ENCODE results near the gene IRF2BP2.

The IRF2BP2 gene

DNA sequence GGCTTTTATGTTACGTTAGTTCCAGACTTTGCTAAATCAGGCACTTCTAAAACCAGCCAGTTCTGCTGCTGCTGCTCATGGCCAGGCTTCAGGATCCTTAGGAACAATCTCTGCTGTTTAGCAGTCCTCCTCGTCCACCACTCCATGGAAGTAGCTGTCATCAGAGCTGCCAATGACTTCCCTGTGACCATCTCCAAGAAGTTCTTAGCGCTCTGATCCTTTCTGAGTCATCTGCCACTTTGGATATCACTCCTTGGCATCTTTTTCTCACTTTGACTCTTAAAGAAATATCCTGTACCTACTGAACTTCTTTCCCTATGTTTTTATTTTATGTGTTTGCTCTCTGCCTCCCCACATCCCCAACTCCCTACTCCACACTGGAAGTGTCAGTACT is 14.7 kb upstream of the IRF2BP2 start:
- no peak for DNase-seq (ENCODE audit: low spot score)
- TF ChIP-seq, protein P1, sequence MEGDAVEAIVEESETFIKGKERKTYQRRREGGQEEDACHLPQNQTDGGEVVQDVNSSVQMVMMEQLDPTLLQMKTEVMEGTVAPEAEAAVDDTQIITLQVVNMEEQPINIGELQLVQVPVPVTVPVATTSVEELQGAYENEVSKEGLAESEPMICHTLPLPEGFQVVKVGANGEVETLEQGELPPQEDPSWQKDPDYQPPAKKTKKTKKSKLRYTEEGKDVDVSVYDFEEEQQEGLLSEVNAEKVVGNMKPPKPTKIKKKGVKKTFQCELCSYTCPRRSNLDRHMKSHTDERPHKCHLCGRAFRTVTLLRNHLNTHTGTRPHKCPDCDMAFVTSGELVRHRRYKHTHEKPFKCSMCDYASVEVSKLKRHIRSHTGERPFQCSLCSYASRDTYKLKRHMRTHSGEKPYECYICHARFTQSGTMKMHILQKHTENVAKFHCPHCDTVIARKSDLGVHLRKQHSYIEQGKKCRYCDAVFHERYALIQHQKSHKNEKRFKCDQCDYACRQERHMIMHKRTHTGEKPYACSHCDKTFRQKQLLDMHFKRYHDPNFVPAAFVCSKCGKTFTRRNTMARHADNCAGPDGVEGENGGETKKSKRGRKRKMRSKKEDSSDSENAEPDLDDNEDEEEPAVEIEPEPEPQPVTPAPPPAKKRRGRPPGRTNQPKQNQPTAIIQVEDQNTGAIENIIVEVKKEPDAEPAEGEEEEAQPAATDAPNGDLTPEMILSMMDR (IDR thresholded peaks at IDR 0.05; ENCODE audit: extremely low read depth, missing control alignments): no peak

DNA sequence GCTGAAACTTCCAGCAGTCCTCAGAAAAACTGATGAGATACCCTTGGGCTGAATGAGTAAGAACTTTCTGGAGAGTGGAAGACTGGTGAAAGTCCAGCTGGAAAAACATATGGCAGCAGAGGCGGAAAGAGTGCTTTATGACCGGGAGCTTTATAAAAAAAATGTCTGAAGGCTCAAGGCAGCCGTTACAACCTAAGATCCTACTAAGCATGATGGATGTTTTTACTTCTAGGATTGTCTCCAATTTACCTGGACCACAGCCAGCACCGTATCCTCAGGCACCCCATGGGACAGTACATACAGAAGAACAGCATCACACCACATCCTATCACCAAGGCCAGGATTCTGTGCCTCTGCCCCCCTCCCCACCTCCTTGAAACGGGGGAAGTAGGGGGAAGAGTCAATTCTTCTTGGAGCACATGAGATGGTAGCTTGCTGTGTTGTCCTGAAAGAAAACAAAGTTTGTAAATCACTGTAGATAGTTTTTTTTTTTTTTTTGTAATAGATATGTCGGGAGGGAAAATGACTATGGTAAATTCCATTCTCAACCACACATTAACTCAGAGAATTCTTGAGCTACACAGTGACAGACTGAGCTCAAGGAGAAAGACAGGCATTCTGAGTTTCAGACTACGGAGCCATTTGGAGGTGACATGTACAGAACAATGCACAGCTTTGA is 11.8 kb upstream of the IRF2BP2 start:
- TF ChIP-seq, protein P1 (IDR thresholded peaks at IDR 0.05; ENCODE audit: extremely low read depth, missing control alignments): no peak
- DNase-seq (ENCODE audit: low spot score): no peak

DNA sequence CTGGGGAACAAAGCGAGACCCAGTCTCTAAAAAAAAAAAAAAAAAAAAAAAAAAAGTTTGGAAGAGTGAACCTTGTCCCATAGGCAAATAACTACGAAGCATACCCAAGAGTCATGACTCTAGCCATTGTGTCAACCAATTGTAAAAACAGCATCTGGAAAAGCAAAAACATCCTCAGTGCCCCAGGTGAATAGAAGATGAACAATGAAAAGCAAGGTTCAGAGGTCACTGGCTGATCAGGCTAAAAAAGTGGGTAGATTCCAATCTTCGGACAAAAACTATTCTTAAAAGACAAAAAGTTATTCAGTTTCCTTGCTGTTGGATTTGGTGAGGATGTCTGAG is 11.1 kb upstream of the IRF2BP2 start:
- TF ChIP-seq, protein P1 (IDR thresholded peaks at IDR 0.05; ENCODE audit: extremely low read depth, missing control alignments): no peak
- DNase-seq (ENCODE audit: low spot score): no peak

DNA sequence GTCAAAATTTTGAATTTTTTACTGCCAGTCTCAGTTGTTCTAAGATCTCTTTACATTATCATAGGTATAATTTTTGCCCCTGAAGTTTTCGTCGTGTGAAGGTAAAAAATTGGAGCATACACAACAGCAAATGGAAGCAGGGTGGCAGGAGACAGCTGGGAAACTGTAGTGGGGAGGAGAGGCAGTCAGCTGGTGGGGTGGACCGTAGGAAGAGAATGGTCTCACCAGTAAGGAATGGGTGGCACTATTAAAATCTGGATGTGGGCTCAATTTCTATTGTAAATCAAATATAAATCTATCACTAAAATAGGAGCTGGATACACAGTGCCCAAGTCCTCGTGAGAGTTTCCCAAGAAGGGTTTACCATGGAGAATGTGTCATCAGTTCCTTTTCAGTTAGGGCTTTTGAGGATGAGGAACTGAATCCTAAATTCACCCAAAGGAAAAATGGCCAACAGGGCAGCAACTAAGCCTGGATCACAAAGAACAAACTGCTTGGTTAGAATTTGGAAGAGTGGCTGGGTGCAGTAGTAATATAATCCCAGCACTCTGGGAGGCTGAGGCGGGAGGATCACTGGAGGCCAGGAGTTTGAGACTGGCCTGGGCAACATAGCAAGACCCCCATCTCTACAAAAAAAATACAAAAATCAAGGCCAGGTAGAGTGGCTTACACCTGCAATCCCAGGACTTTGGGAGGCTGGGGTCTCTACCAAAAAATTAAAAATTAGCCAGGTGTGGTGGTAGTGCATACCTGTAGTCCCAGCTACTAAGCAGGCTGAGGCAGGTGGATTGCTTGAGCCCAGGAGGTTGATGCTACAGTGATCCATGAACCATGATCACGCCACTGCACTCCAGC is 10.5 kb upstream of the IRF2BP2 start:
- TF ChIP-seq, protein P1 (IDR thresholded peaks at IDR 0.05; ENCODE audit: extremely low read depth, missing control alignments): no peak
- DNase-seq (ENCODE audit: low spot score): no peak

DNA sequence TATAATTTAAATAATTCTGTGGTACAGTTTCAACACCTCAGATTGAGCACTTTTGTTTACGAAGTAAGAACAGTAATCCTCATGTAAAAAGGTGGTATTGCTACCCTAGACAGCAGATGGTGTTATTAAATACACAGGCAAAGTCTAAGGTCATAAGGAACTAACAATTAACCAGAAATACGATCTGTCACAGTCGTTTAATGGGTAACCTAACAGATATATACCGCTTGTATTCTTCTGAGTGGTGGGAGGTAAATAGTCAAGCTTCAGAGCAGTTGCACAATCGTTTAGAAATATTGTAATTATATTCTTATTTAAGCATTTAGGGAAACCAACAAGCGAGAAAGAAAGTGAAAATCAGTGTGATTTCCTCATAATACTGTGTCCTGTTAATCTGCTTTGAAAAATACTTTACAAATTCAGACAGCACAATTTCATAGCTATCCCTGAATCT is 9.8 kb upstream of the IRF2BP2 start:
- TF ChIP-seq, protein P1 (IDR thresholded peaks at IDR 0.05; ENCODE audit: extremely low read depth, missing control alignments): no peak

DNA sequence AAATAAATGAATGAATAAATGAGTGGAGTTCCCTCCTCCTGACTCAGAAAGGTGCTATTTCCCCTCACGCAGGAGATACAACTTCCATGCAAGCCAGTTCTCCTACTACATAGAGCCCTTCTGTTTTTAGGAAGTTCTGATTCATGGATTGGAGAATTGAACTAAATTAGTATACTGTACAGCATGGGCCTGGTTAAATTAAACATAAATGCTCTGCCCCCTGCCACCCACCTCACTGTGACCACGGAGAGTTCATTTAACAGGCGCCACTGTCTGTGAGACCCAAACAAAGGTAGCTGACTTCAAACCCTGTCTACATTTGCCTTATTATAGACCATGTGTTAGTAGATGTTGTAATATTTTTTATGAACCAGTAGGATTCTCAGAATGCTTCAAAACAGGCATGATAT is 9.1 kb upstream of the IRF2BP2 start:
- TF ChIP-seq, protein P1 (IDR thresholded peaks at IDR 0.05; ENCODE audit: extremely low read depth, missing control alignments): no peak

More for the DNA sequence above, 9.8 kb upstream of the IRF2BP2 start:
- DNase-seq (ENCODE audit: low spot score): no peak

DNA sequence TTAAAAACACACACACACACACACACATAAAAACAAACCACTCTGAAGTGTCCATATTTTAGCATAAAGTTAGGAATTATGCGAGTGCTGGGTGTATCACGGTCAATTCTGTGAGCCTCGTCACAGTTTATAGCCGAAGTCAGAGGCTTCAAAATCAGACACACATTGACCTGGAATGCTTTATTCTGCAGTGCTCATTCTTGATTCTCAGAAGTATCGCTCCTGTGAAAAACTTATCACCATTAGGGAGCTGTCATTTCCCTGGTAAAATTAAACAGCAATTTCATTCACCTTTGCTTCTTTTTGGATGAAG is 8.7 kb upstream of the IRF2BP2 start:
- TF ChIP-seq, protein P1 (IDR thresholded peaks at IDR 0.05; ENCODE audit: extremely low read depth, missing control alignments): no peak
- no peak for DNase-seq (ENCODE audit: low spot score)

More for the DNA sequence above, 9.1 kb upstream of the IRF2BP2 start:
- no peak for DNase-seq (ENCODE audit: low spot score)
